BLaER1 treated with 17β-estradiol and CSF1 and Interleukin-3, amounts not matched to agents 10 nM and 100 nM (cell line): Measurements from ENCODE around the gene SLC39A3.

Experiments used
- H3K27ac ChIP-seq, 11 experiments: shearing (Covaris generic); formaldehyde crosslinking; 2 replicates each; pipeline ENCODE4 v1.8.1; 2022
- H3K27me3 ChIP-seq, 11 experiments: shearing (Covaris generic); formaldehyde crosslinking; 2 replicates each; pipeline ENCODE4 v1.8.1; 2022
- H3K36me3 ChIP-seq, 11 experiments: shearing (Covaris generic); formaldehyde crosslinking; 2 replicates each; pipeline ENCODE4 v1.8.1; 2022
- H3K4me1 ChIP-seq, 10 experiments: shearing (Covaris generic); formaldehyde crosslinking; 2 replicates each; pipeline ENCODE4 v1.8.1; 2022
- H3K4me2 ChIP-seq, 11 experiments: shearing (Covaris generic); formaldehyde crosslinking; 2 replicates each; pipeline ENCODE4 v1.8.1; 2022
- H3K4me3 ChIP-seq, 10 experiments: shearing (Covaris generic); formaldehyde crosslinking; 2 replicates each; pipeline ENCODE4 v1.8.1; 2022
- H3K9ac ChIP-seq, 11 experiments: shearing (Covaris generic); formaldehyde crosslinking; 2 replicates each; pipeline ENCODE4 v1.8.1; 2022
- H3K9me3 ChIP-seq, 11 experiments: shearing (Covaris generic); formaldehyde crosslinking; replicated peaks in 1 of 11; 2 replicates each; pipeline ENCODE4 v1.8.1; 2022
- H4K20me1 ChIP-seq, 11 experiments: shearing (Covaris generic); formaldehyde crosslinking; 2 replicates each; pipeline ENCODE4 v1.8.1; 2022
- Cebpa-rat ChIP-seq, 11 experiments: shearing (Covaris generic); IDR thresholded peaks; 2 replicates each; pipeline ENCODE4 v1.8.1; 2022

Gene SLC39A3

GRCh38 chr19:2726160-2726855 lies 13.5 kb downstream of the SLC39A3 start:
- H3K27me3 ChIP-seq: peaks cover 0 to 25% (median 0%) of the 10 kb centered on the region in 11 experiments; a peak in 9 of 22 replicates
- H3K4me2 ChIP-seq: peak overlapping the region; percentile 75 to 93 (median 85)
- H4K20me1 ChIP-seq: peaks cover 0 to 51% (median 18%) of the 10 kb centered on the region in 11 experiments; a peak in 16 of 22 replicates
- no peaks in the 10 kb centered on the region for H3K9me3 ChIP-seq
- H3K4me1 ChIP-seq: peaks cover 37 to 96% (median 91%) of the 10 kb centered on the region in 10 experiments
- H3K36me3 ChIP-seq: peaks cover 0 to 9% (median 0%) of the 10 kb centered on the region in 11 experiments; a peak in 8 of 22 replicates
- H3K27ac ChIP-seq: 0 out of 22 replicates have a peak overlapping the region, but pooled peaks of 2 of the 11 experiments have one; percentile 5 to 26
- peak overlapping the region in 2 of 10 experiments; percentile 5 to 12; a peak in 2 of 20 replicates for H3K4me3 ChIP-seq
- peak overlapping the region in 8 of 11 experiments; percentile 8 to 57 (median 39); a peak in 10 of 22 replicates for H3K9ac ChIP-seq
- no peak for TF ChIP-seq Cebpa-rat (IDR thresholded peaks at IDR 0.05)

DNA sequence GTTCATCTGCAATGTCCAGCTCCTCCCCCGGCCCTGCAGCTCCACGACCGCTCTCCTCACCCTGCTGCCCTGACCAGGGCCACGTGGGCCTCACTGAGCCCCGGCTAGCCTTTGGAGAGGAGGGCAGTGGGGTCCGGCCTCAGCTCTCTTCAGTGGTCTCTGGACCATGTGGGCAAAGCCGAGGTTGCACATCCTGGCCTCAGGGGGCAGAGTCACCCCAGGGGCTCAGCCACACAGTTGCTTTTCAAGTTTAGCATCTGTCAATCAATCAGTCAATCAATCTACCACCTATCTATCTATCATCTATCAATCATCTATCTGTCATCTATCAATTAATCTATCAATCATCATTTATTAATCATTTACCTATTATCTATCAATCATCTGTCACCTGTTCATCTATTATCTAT lies 15.7 kb downstream of the SLC39A3 start:
- TF ChIP-seq Cebpa-rat (IDR thresholded peaks at IDR 0.05): no peak
- Histone ChIP-seq H3K36me3 (no peaks in the 10 kb centered on the region), H3K9me3 (no peaks in the 10 kb centered on the region), H3K4me1 (peaks cover 46 to 89% (median 85%) of the 10 kb centered on the region in 10 experiments), H3K27me3 (peaks cover 0 to 25% (median 0%) of the 10 kb centered on the region in 11 experiments; a peak in 9 of 22 replicates), H3K9ac (no peak overlapping the region), H3K4me3 (no peak overlapping the region), H3K4me2 (peak overlapping the region; percentile 92 to 99 (median 98); a peak in 20 of 22 replicates), H3K27ac (no peak overlapping the region), H4K20me1 (peaks cover 0 to 38% (median 16%) of the 10 kb centered on the region in 11 experiments; a peak in 15 of 22 replicates)

GRCh38 chr19:2723747-2724146 lies 16.1 kb downstream of the SLC39A3 start:
- H3K27me3 ChIP-seq: peaks cover 0 to 25% (median 0%) of the 10 kb centered on the region in 11 experiments; a peak in 9 of 22 replicates
- no peak overlapping the region for H3K4me3 ChIP-seq
- peak overlapping the region; percentile 92 to 99 (median 98) for H3K4me2 ChIP-seq
- peaks cover 46 to 88% (median 85%) of the 10 kb centered on the region in 10 experiments for H3K4me1 ChIP-seq
- peaks cover 0 to 4% (median 0%) of the 10 kb centered on the region in 11 experiments; a peak in 1 of 22 replicates for H3K36me3 ChIP-seq
- H3K27ac ChIP-seq: peak overlapping the region in 4 of 11 experiments; percentile 38 to 58 (median 51); a peak in 4 of 22 replicates
- no peak for TF ChIP-seq Cebpa-rat (IDR thresholded peaks at IDR 0.05)
- no peaks in the 10 kb centered on the region for H3K9me3 ChIP-seq
- peaks cover 0 to 39% (median 16%) of the 10 kb centered on the region in 11 experiments; a peak in 16 of 22 replicates for H4K20me1 ChIP-seq
- peak overlapping the region in 4 of 11 experiments; percentile 23 to 59 (median 52); a peak in 5 of 22 replicates for H3K9ac ChIP-seq

GRCh38 chr19:2723345-2723715 lies 16.5 kb downstream of the SLC39A3 start:
- Histone ChIP-seq H3K4me1 (peaks cover 46 to 85% (median 82%) of the 10 kb centered on the region in 10 experiments), H3K4me2 (peak overlapping the region; percentile 92 to 99 (median 98)), H3K9ac (peak overlapping the region in 10 of 11 experiments; percentile 18 to 59 (median 48); a peak in 12 of 22 replicates), H3K9me3 (no peaks in the 10 kb centered on the region), H3K36me3 (peaks cover 0 to 8% (median under 1%) of the 10 kb centered on the region in 11 experiments; a peak in 5 of 22 replicates), H3K27ac (peak overlapping the region in 7 of 11 experiments; percentile 5 to 58 (median 44); a peak in 10 of 22 replicates), H4K20me1 (peaks cover 0 to 43% (median 16%) of the 10 kb centered on the region in 11 experiments; a peak in 16 of 22 replicates), H3K4me3 (no peak overlapping the region), H3K27me3 (peaks cover 0 to 25% (median 0%) of the 10 kb centered on the region in 11 experiments; a peak in 9 of 22 replicates)
- TF ChIP-seq Cebpa-rat (IDR thresholded peaks at IDR 0.05): no peak

DNA sequence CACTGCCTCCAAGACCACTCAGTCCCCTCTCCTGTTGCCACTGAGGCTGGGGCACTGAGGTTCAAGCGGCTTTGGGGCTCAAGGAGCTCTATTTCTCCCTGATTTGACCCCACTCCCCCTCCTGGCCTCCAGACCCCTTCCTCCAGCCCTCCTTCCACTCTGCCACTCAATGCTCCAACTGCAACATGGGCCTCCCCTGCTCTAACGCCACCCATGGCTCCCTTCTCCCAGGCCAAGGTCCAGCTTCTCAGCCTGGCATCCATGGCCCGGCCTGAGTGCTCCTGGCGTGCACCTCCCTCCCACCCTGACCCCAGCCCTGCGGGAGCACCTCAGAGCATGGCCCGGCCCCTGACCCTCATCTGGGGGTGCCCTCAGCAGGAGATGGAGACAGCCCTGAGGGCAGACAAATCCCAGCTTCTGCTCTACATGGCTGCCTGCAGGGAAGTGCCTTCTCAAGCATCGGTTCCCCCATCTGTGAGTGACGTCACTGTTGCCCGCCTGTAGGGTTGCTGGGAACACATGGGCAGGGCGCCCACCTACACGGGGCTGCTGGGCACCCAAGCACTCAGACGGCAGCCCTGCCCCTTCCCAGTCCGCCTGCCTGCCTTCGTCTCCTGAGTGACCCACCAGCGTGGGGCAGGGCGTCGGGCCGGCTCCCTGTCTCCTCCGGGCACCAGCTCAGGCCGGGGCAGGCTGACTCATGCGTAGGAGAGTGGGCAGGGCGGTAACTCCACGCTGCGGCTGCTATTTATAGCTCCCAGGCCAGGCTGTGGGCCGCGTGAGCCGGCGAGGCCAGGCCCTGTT lies 17.1 kb downstream of the SLC39A3 start:
- H3K4me3 ChIP-seq: peak overlapping the region in 2 of 10 experiments; percentile 6; a peak in 4 of 20 replicates
- H3K9ac ChIP-seq: peak overlapping the region in 10 of 11 experiments; percentile 18 to 59 (median 48); a peak in 12 of 22 replicates

DNA sequence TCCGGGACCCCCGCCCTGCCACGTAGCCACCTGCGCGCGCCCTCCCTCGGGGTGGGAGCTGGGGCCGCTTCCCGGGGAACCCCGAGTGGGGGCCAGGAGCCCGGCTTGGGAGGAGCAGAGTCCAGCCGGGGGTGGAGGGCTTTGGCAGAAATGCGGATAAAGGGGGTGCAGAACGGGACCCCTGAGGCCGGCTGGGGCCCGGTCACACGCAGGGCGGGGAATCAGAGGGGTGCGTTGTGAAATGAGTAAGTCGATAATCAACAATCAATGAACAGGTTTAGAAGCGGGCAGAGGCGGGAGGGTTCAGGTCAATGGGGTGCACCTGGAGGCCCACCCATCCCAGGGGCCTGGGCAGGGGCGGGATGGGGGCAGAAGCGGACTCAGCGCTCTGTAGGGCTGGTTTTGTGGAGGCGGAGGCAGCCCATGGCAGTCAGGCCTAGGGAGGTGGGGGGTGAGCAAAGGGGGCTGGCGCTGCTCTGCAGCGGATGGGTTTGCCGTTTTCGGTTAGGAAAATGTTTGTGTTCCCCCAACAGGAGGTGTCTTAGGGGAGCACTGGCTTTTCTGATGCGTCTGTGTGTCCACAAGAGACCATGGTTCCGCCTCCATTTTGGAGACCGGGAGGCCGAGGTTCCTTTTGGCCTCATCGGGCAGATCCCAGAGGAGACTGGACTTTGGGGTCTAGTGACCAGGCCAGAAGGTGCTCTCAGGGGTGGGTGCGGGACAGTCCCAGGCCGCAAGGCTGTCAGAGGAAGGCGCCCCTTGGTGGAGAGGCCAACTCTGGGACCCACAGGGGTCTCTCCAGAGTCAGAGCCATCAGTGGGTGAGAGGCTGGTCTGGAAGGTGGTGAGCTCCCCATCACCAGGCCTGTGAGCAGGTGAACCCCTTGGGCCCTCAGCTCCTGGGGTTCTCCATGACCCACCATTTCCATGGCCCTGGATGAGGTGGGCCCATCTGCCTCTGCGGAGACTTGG lies 18.0 kb downstream of the SLC39A3 start:
- Histone ChIP-seq H3K27ac (peak overlapping the region in 8 of 11 experiments; percentile 43 to 81 (median 59); a peak in 14 of 22 replicates), H3K4me1 (peaks cover 41 to 75% (median 67%) of the 10 kb centered on the region in 10 experiments), H3K4me3 (peak overlapping the region; percentile 69 to 79 (median 72))

More for the DNA sequence above, 17.1 kb downstream of the SLC39A3 start:
- peak overlapping the region; percentile 92 to 99 (median 98) for H3K4me2 ChIP-seq
- H3K27ac ChIP-seq: peak overlapping the region in 7 of 11 experiments; percentile 5 to 58 (median 44); a peak in 9 of 22 replicates
- H3K36me3 ChIP-seq: peaks cover 0 to 14% (median 6%) of the 10 kb centered on the region in 11 experiments; a peak in 16 of 22 replicates
- TF ChIP-seq Cebpa-rat (IDR thresholded peaks at IDR 0.05): no peak
- H3K9me3 ChIP-seq: no peaks in the 10 kb centered on the region
- H4K20me1 ChIP-seq: peaks cover 0 to 43% (median 17%) of the 10 kb centered on the region in 11 experiments; a peak in 16 of 22 replicates
- H3K27me3 ChIP-seq: peaks cover 0 to 19% (median 0%) of the 10 kb centered on the region in 11 experiments; a peak in 9 of 22 replicates
- H3K4me1 ChIP-seq: peaks cover 46 to 83% (median 76%) of the 10 kb centered on the region in 10 experiments

More for the DNA sequence above, 18.0 kb downstream of the SLC39A3 start:
- peaks cover 0 to 10% (median 0%) of the 10 kb centered on the region in 11 experiments; a peak in 9 of 22 replicates for H3K27me3 ChIP-seq
- peak overlapping the region; percentile 75 to 87 (median 81); a peak in 21 of 22 replicates for H3K9ac ChIP-seq
- H3K4me2 ChIP-seq: peak overlapping the region; percentile 92 to 99 (median 98)
- 0 out of 22 replicates have a peak, but pooled peaks cover 0 to 4% (median 0%) of the 10 kb centered on the region in 11 experiments for H3K9me3 ChIP-seq
- peaks cover 0 to 22% (median 14%) of the 10 kb centered on the region in 11 experiments; a peak in 18 of 22 replicates for H3K36me3 ChIP-seq
- peaks cover 0 to 36% (median 13%) of the 10 kb centered on the region in 11 experiments; a peak in 11 of 22 replicates for H4K20me1 ChIP-seq
- TF ChIP-seq Cebpa-rat (IDR thresholded peaks at IDR 0.05): no peak
